NCI-H2171 (cell line): ENCODE measurements around the gene HOMER3.
"Not testable (repeated sequence)": the region's sequence is repeated elsewhere in the genome, so short reads cannot be mapped to it uniquely, and the experiment has no call there.

Source experiments
- DNase-seq: peaks from one replicate; lab custom pipeline; 2025; lab: John Stamatoyannopoulos, UW

Gene HOMER3

DNA sequence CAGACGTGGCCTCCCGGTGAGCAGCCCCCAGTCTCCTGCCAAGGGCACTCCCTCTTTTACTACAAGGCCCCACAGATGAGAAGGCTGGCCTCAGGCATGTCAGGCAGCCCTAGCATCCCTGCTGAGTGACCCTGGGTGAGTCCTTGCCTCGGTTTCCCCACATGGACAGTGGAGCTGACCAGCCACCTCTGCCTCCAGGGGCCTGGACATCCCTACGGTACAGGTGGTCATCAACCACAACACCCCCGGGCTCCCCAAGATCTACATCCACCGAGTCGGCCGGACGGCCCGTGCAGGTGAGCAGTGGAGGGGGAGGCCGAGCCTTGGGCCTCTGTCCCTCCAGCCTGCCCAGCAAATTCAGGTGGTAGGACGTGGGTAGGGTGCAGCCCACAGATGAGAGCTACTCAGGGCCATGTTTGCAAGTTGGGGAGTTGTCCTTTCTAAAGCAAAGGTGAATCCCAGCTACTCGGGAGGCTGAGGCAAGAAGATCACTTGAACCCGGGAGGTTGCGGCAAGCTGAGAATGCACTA is 16.3 kb downstream of the HOMER3 start:
- DNase-seq = no peak

DNA sequence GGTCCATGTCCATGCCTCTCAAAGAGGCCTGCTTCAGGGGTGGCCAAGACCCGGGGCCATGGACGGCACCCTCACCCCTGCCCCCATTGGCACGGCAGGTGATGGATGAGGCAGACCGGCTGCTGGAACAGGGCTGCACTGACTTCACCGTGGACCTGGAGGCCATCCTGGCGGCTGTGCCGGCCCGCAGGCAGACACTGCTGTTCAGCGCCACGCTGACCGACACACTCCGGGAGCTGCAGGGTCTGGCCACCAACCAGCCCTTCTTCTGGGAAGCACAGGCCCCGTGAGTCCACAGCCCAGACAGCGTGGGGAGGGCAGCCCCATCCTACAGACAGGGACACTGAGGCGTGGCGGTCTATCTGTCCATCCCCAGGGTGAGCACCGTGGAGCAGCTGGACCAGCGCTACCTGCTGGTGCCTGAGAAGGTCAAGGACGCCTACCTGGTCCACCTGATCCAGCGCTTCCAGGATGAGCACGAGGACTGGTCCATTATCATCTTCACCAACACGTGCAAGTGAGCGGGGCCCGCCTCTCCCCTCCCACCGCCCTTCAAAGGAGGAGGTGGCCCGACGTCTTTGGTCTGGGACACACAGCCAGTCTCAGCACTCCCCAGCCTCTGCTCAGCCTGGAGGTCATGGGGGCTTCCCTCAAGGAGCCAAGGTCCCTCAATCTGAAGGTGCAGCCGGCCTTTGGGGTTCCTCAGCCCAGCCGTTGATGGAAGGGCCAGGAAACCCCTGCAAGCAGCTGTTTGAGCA is 18.6 kb downstream of the HOMER3 start:
- no peak for DNase-seq

DNA sequence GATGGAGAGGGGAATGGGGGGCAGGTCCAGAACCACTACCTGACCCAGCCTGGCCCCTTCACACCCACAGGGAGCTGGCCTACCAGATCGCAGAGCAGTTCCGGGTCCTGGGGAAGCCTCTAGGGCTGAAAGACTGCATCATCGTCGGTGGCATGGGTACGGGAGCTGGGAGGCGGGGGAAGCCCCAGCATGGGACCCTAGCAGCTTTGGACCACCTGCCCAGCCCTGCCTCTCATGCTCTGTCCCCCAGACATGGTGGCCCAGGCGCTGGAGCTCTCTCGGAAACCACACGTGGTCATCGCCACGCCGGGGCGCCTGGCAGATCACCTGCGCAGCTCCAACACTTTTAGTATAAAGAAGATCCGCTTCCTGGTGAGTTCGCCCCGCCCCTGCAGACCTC is 19.4 kb downstream of the HOMER3 start:
- DNase-seq = no peak

DNA sequence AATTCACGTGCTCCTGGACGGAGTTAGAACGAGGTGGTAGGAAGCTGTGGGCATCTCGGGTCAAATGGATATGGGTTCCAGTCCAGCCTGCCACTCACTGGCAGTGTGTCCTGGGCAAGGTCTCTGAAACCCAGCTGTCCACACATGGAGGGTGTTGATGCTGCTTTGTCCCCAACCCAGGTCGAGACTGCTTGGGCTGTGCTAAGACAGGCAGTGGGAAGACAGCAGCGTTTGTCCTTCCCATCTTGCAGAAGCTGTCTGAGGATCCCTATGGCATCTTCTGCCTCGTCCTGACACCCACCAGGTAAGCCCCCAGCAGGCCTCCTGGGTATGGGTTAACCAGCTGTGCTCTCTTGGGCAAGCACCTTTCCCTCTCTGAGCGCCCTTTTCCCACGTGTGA is 20.6 kb downstream of the HOMER3 start:
- no peak for DNase-seq

DNA sequence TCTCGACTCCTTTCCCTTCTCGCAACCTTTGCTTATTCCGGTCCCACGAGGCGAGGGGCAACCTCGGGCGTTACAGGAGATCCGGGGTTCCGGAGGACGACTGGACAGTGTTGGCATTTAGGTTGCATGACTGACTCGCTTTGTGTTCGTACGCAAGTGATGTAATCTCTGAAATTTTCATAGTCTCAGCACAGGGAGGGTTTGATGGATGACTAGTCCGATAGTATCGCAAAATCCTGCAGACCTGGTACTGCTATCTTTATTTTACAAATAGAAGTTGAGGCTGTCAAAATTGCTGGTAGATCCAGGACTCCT is 21.2 kb downstream of the HOMER3 start:
- no peak for DNase-seq

DNA sequence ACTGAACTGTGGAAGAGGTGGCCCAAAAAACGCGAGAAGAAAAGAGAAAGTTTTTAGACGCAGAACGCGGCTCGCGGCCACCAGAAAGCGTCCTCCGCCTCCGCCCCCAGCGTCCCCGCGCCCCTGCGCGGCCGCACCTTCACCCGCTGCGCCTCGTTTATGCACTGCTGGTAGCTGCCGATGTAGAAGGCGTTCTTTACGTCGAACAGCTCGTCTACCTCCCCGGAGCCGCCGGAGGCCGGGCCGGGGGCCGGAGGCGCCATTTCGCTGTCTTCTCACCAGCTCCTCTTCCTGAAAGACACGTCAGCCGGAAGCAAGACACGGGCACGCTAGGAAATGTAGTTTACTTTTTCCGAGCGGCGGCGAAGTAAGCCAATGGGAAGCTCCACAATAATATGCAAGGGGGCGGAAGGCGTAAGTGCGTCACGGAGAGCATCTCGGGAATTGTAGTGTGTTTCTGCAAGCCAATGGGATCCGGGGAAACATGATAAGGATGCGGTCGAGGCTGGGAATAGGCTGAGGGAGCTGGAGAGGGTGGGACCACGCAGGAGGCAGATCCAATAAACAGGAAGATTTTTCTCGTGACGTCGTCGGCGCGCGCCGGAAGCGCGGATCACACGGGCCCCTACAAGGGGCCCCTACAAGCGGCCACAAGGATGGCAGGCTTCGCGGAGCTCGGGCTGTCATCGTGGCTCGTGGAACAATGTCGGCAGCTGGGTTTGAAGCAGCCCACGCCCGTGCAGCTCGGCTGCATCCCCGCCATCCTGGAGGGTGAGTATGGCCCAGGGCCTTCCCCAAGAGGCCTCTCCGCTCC is 21.7 kb downstream of the HOMER3 start, which contains the start of the genes COPE and DDX49:
Gene COPE (minus strand): TSS at position 302 of the 814 bp plus-strand sequence. CDS start 39 bp downstream, at position 263.
Gene DDX49 (plus strand): TSS at position 630 of the 814 bp plus-strand sequence. CDS start 27 bp downstream, at position 657.
- peak; percentile 99 for DNase-seq

DNA sequence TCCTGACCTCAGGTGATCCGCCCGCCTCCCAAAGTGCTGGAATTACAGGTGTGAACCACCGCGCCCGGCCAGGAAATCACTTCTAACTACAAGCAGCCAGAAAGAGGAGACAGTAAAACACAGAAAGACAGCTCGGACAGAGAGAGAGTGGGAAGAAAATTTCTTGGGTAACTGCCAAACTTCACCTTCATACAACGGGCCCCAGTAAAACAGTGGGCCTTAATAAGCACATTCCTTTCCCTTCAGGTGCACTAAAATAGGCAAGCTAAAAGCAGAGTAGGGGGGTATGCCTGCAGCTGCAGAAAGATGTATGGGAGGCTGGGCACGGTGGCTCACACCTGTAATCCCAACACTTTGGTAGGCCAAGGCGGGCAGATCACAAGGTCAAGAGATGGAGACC is 23.4 kb downstream of the HOMER3 start:
- DNase-seq = not testable (repeated sequence)

DNA sequence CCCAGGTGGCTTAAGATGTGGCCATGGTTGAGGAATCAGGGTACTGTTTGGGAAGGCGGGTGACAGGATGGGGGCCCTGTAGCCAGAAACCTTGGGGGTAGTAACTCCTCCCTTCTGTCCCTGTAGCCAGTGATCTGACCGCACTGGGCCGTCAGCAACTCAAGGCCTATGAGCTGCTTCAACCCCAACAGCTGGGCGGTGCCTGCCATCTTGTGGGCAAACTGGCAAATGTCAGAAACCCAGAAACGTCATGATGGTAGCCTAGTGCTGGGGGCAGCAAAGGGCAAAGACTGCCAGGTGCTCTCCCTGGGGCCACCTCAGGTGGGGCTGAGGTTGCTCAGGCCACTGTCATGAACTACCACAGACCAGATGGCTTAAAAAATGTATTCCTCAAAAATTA is 25.4 kb downstream of the HOMER3 start:
- peak; percentile 34 for DNase-seq

DNA sequence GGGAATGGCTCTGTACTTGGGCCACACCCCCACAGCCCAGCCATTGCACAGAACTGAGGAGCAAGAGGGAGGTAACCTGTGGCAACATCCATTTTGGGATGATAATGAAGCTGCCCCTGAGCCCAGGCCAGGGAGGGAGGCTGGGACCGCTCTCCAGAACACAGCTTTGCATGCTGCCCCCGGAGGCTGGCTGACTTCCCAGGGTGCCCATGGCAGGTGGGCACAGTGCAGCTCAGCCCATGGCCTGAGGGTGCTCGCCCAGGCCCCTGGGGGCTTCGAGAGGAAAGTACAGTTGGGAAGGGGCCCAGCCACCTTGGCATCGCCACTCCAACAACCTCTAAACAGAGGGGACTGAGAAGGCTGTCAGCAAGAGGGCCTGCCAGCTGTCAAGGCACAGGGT is 27.6 kb downstream of the HOMER3 start:
- no peak for DNase-seq

DNA sequence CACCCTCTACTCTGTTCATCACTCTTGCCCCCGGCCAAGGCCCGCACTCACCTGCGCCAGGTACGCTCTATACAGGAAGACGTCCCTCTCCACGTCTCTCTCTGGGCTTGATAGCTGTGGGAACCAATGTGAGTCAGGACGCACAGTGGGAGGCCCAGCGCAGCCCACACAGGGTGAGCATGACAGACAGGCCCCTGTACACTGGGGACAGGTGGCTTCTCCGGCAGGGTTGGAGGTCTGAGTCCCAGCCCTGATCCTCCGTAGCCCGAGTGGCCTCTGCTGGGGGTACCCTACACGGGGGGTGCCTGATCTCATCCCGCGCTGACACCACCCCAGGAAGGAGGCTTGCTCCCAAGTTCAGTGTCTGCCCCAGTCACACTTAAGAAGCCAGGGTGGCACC is 28.1 kb downstream of the HOMER3 start:
- no peak for DNase-seq

DNA sequence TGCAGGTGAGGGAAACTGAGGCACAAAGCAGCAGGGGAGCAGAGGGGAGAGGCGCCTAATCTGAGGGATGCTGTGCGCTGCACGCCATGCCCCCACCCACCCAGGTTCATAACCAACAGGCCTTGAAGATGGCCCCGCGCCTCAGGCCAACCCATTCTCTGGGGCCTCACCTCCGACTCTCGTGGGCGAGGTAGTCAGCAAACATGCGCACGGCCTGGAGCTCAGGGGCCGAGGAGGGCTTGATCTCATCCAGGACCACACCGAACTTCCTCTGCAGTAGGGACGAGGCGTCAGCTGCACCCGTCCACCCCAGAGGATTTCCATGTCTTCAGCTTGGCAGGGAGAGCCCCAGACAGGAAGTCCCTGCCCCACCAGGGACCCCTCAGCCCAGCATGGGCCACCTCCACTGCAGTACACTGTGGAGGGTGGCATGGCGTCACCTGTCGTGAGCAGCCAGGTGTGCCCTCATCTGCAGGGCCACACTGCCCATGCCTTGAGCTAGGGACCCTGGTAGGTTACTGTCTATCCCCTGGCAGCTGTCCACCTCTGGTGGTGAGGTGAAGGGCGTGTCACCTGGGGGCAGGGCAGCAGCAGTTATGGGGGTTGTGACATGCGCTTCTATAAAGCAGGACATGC is 30.1 kb downstream of the HOMER3 start:
- no peak for DNase-seq

DNA sequence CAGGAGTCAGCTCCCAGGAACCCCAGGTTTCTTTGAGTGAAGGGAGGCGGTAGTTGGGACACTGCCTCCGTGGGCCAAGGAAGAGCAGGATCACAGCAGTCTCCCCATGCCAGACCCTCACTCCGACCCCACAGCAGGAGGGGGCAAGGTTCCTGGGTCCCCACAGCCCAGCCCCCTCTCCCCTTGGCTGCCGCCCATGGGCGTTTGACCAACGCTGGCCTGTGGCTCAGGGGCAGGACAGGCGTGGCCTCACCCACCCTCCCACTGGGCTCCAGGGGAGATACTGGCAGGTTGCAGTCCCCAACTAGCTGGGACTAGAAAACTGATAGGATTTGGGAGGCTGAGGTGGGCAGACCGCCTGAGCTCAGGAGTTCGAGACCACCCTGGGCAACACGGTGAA is 31.0 kb downstream of the HOMER3 start:
- DNase-seq = no peak

DNA sequence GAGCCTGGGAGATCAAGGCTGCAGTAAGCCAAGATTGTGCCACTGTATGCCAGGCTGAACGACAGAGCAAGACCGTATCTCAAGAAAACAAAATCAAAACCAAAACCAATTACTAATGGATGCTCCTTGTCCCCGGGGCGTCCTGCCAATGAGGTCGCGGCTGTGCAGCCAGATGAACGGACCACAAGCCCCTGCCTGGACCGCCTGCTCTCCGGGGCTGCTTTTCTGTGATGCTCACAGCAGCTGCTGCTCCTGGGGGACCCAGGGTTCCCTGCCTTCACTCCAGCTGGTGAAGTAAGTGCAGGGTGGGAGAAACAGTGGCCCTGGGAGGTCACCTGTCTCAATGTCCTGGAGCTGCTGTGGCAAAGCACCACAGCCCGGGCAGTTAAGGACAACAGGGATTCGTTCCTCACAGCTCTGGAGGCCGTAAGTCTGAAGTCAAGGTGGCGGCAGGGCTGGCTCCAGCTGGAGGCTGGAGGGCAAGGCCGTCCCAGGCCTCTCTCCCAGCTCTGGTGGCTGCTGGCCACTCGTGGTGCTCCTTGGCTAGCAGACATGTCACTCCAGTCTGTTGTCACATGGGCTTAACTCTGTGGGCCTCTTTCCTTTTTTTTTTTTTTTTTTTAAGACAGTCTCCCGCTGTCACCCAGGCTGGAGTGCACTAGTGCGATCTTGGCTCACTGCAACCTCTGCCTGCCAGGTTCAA is 31.9 kb downstream of the HOMER3 start:
- DNase-seq = no peak

DNA sequence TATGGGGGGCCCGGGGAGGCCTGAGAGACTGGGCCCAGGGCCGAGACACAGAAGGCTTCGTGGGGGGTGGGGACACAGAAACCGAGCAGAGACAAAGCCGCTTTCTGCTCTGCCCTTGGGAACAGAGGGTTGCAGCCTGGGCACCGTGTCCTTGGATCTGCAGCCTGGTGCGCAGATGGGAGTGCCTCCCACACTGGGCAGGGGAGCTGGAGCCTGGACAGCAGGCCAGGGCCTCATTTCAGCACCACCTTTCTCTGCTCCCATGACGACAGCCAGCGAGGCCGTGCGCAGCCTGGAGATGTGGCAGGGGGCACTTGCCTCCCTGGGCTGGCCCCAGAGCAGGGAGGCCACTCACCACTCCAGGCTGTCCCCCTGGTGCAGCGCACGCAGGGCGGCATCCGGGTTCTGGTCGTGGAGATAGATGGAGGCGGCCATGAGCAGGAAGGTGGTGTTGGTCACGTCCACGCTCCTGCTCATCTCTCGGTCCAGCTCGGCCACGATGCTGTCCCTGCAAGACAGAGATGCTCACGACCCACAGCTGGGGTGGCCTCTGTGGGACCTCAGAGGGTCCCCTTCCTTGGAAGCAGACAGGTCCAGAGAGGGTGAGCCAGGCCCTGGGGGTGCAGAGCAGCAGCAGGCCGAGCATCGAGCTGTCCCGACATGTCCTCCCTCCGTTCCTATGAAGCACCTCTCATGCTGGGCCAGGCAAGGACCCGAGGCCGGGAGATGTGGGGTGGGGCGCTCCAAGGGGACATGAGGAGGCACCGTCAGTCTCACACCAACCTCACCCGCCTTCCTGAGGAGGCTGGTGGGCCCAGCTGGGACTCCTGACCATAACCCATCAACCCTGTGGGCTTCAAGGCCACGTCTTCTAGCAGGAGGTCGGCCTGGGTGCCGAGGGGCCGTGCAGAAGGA is 34.2 kb downstream of the HOMER3 start:
- DNase-seq = no peak

DNA sequence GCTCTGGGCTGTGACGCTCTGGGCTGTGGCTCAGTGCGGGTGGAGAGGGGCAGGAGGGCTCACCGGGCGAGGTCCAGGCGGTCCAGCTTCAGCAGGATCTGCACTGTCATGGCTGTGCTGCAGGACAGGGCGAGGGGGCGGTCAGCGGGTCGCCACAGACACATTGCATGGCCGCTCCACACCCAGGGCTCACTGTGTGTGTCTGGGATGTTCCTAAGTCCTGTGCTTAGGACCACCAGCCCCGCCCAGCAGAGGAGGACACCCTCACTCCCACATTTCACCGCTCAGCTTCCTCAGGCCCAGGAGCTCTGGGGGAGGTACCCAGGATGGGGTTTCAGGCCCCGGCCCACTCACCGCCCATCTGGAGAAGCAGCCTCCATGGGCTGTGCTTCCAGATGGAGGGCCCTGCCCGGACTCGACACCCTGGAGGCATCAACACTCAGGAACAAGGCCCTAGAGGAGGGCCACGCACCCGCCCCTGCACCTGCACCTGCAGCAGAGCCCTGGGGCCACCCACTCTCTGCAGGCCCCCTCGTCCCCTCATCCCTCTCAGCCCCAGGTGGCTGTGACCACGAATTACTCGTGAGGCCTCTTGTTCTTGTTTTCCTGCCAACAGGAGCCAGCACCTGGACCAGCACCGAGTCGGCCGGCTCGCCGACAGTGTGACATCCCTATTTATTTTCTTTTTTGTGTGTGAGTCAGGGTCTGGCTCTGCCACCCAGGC is 35.3 kb downstream of the HOMER3 start:
- no peak for DNase-seq

DNA sequence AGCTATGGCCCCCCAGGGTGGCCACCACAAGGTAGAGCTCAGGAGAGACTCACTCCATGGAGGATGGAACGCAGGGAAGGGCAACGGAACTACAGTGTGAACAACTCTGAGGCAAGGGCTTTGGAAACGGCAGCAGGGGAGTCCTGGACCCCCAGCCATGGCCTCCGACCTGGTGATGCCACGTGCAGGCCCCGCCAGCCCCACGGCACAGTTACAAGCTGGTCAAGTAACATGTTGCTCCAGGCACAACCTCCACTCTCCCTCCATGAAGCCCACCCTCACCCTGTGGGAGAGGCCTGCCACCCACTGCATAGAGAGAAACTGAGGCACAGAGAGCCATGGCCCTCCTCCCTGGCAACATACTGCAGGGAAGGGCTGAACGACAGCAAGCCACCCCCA is 36.0 kb downstream of the HOMER3 start:
- no peak for DNase-seq

DNA sequence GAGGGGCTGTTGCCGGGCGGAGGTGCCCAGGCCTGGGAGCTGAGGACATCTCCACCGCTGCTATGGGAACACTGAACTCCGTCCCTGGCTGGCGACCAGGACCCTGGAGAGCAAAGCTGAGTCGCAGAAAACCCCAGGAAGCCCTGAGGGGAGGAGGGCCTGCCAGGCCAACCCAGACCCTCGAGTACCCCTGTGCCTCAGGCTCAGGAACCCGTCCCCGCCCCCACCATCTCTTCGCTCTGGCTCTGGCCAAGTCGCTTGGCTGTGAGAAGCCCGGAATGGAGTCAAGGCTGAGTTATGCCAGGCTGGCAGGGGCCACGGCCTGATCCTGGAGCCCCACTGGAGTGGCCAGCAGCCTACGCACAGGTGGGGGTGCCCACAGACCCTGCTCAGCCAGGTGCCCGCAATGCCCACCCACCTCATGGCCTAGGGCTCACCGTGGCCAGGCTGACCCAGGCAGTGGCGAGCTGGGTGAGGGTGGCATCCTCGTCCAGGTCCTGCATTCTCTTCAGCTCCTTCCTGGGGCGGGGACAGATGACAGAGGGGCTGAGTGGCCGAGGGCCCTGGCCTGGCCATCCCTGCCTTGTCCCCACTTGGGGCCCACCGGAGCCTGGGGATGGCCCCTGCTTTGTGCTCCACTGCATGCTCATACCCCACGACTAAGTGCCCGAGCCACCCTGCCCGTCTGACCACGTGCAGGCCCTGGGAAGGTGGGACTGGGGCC is 36.5 kb downstream of the HOMER3 start:
- no peak for DNase-seq

DNA sequence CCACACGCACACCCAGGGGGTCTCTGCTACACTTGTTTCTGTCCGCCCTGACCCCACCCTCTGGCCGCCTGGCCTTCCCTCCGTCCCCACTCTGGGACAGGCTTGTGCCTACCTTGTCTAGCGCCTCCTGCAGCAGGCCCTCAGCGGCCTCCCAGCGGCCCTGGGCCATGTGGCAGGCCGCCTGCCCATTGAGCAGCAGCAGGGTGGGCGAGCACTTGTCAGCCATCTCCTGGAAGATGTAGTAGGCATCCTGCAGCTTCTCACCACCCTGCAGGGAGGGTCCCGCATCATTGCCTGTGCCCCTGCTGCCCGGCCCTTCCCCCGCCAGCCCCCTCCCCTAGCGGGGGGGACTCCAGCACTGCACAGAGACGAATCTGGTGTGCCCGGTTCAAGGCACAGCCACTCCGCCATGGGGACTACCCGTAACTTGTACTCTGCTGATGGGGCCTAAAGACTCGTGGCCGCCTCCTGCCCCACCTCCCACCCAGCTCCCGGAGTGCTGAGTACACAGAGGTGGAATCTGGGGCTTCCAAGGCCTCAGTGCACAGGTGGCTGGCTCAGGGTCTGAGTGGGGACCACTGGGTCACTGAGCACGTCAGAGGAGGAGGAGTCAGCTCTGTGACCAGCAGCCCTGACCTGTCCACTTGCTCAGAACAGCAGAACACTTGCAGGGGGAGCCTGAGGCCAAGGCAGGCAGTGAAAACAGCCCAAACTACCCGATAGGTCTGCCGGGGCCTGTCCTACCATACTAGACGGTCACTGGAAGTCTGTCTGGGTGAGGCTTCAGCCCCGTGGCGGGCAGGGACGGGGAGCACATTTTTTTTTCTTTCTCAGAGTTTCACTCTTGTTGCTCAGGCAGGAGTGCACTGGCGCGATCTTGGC is 37.6 kb downstream of the HOMER3 start:
- no peak for DNase-seq

DNA sequence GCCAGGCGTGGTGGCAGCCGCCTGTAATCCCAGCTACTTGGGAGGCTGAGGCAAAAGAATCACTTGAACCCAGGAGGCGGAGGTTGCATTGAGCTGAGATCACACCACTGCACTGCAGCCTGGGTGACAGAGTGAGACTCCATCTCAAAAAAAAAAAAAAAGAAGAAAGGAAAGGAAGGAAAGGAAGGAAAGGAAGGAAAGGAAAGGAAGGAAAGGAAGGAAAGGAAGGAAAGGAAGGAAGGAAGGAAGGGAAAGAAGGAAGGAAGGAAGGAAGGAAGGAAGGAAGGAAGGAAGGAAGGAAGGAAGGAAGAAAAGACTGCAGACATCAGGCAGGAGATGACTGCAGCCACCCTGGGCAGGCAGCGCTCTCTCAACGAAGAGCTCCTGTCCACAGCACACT is 38.5 kb downstream of the HOMER3 start:
- not testable (repeated sequence) for DNase-seq
